Measurements from ENCODE around the gene DCLK2.

Gene DCLK2

GRCh38 chr4:150283689-150284088 lies 205.4 kb downstream of the DCLK2 start:
- no peak for TF ChIP-seq CTCF (IDR thresholded peaks at IDR 0.05; ENCODE audit: extremely low read depth, insufficient read depth, missing control alignments)
- in situ Hi-C loops (cut with MboI; ENCODE audit: low pct_unique_long_range_greater_than_20kb, low sequenced_read_pairs, unreplicated experiment), result loop anchor here (10.0 kb wide), 1 partner anchor 581 kb away; no protein-coding TSS in a partner anchor
- DNase-seq (ENCODE audit: low spot score), result no peak

- in situ Hi-C loops (cut with MboI; ENCODE audit: low pct_unique_long_range_greater_than_20kb, low sequenced_read_pairs, unreplicated experiment), result loop anchor here (10.0 kb wide), 1 partner anchor 578 kb away; no protein-coding TSS in a partner anchor
- no peak for DNase-seq (ENCODE audit: low spot score)
- TF ChIP-seq CTCF (IDR thresholded peaks at IDR 0.05; ENCODE audit: extremely low read depth, insufficient read depth, missing control alignments), result no peak
Observed at GRCh38 chr4:150286656-150287055, 208.4 kb downstream of the DCLK2 start.

GRCh38 chr4:150289198-150289597 lies 211.0 kb downstream of the DCLK2 start:
- in situ Hi-C loops (cut with MboI; ENCODE audit: low pct_unique_long_range_greater_than_20kb, low sequenced_read_pairs, unreplicated experiment), result loop anchor here (10.0 kb wide), 1 partner anchor 576 kb away; no protein-coding TSS in a partner anchor
- no peak for DNase-seq (ENCODE audit: low spot score)
- TF ChIP-seq CTCF (IDR thresholded peaks at IDR 0.05; ENCODE audit: extremely low read depth, insufficient read depth, missing control alignments), result no peak

- DNase-seq (ENCODE audit: low spot score), result no peak
- no peak for TF ChIP-seq CTCF (IDR thresholded peaks at IDR 0.05; ENCODE audit: extremely low read depth, insufficient read depth, missing control alignments)
- in situ Hi-C loops (cut with MboI; ENCODE audit: low pct_unique_long_range_greater_than_20kb, low sequenced_read_pairs, unreplicated experiment), result loop anchor here (10.0 kb wide), 1 partner anchor 575 kb away; no protein-coding TSS in a partner anchor
Observed at GRCh38 chr4:150289881-150290280, 211.6 kb downstream of the DCLK2 start.

GRCh38 chr4:150297861-150298474 lies 219.7 kb downstream of the DCLK2 start:
- no peak for DNase-seq (ENCODE audit: low spot score)
- peak; percentile 64 for TF ChIP-seq CTCF (IDR thresholded peaks at IDR 0.05; ENCODE audit: extremely low read depth, insufficient read depth, missing control alignments)
- in situ Hi-C loops (cut with MboI; ENCODE audit: low pct_unique_long_range_greater_than_20kb, low sequenced_read_pairs, unreplicated experiment), result no loop called here

- no peak for TF ChIP-seq CTCF (IDR thresholded peaks at IDR 0.05; ENCODE audit: extremely low read depth, insufficient read depth, missing control alignments)
- no peak for DNase-seq (ENCODE audit: low spot score)
- in situ Hi-C loops (cut with MboI; ENCODE audit: low pct_unique_long_range_greater_than_20kb, low sequenced_read_pairs, unreplicated experiment), result no loop called here
Observed at GRCh38 chr4:150299816-150300215, 221.6 kb downstream of the DCLK2 start.

Data from GM13977 (cell line).